IMR-90 (cell line): ENCODE data around the gene MNS1. TPM values are rescaled to one million over a fixed set of nuclear protein-coding genes. Genes with fewer than 3 reads are reported as not detected.

Experiments used
- ATAC-seq: fragments of 200-7000 bp; cut with Tn5 transposase; 2 replicates; pipeline ENCODE4 v1.9.1; 2020; ENCODE audit warnings: low read depth, mild to moderate bottlenecking, moderate library complexity
- BruUV-seq: library from RNA; stranded (reverse); fragments of 400-500 nt; replicated peaks from 2 replicates; lab custom pipeline; 2021; lab: Mats Ljungman, UMichigan
- CTCF ChIA-PET: fragments of 300-600 bp; formaldehyde crosslinking; extraction: SDS; loops from one replicate; lab custom pipeline; 2021; ENCODE audit warnings: antibody characterized with exemption; lab: Yijun Ruan, JAX
- POLR2A ChIA-PET: fragments of 300-600 bp; sonication (Branson Sonifier 250); formaldehyde crosslinking; loops from one replicate; lab custom pipeline; 2022; ENCODE audit warnings: antibody characterized with exemption; ENCODE audit not compliant: unreplicated experiment; lab: Charles Lee
- DNase-seq: peaks from one replicate; pipeline ENCODE4 v3.0.0; 2013
- H2AFZ ChIP-seq: replicated peaks from 2 replicates; pipeline ENCODE3; 2013; ENCODE audit warnings: low read length, mild to moderate bottlenecking; ENCODE audit not compliant: poor library complexity
- H2AK5ac ChIP-seq: 2 replicates; pipeline ENCODE4 v1.6.1; 2013; ENCODE audit warnings: low read depth, low read length, inconsistent platforms
- H2AK9ac ChIP-seq: replicated peaks from 2 replicates; pipeline ENCODE3; 2013; ENCODE audit warnings: mild to moderate bottlenecking, low read depth, low read length, moderate library complexity; ENCODE audit not compliant: poor library complexity
- H2BK120ac ChIP-seq: 2 replicates; pipeline ENCODE4 v1.6.1; 2013; ENCODE audit warnings: low read depth, low read length, inconsistent platforms
- H2BK15ac ChIP-seq: 3 replicates; pipeline ENCODE4 v1.6.1; 2013; ENCODE audit warnings: low read depth, low read length, inconsistent platforms
- H2BK20ac ChIP-seq: 2 replicates; pipeline ENCODE4 v1.6.1; 2013; ENCODE audit warnings: low read depth, mild to moderate bottlenecking, inconsistent platforms, low read length, moderate library complexity
- H2BK5ac ChIP-seq: 2 replicates; pipeline ENCODE4 v1.6.1; 2013; ENCODE audit warnings: mild to moderate bottlenecking, low read depth, low read length, inconsistent platforms; ENCODE audit not compliant: poor library complexity, severe bottlenecking
- H3K14ac ChIP-seq: replicated peaks from 2 replicates; pipeline ENCODE4 v1.6.1; 2013; ENCODE audit warnings: low read depth, low read length, inconsistent platforms
- H3K18ac ChIP-seq: 2 replicates; pipeline ENCODE4 v1.6.1; 2013; ENCODE audit warnings: low read depth, low read length, control low read depth
- H3K23ac ChIP-seq: 2 replicates; pipeline ENCODE4 v1.6.1; 2013; ENCODE audit warnings: low read depth, low read length, inconsistent platforms
- H3K27ac ChIP-seq: 2 replicates; pipeline ENCODE4 v1.5.1; 2013; ENCODE audit warnings: mild to moderate bottlenecking, control low read depth, low read length; ENCODE audit not compliant: insufficient read depth
- H3K27me3 ChIP-seq: 2 replicates; pipeline ENCODE4 v1.6.1; 2013; ENCODE audit warnings: low read length; ENCODE audit not compliant: control insufficient read depth, insufficient read depth
- H3K36me3 ChIP-seq: 2 replicates; pipeline ENCODE4 v1.6.1; 2013; ENCODE audit warnings: low read length, mixed read lengths; ENCODE audit not compliant: control insufficient read depth, insufficient read depth
- H3K4ac ChIP-seq: 2 replicates; pipeline ENCODE4 v1.6.1; 2013; ENCODE audit warnings: low read depth, low read length, inconsistent platforms
- H3K4me1 ChIP-seq: 2 replicates; pipeline ENCODE4 v1.6.1; 2013; ENCODE audit warnings: low read length, mixed read lengths; ENCODE audit not compliant: control insufficient read depth, insufficient read depth
- H3K4me2 ChIP-seq: 2 replicates; pipeline ENCODE4 v1.6.1; 2013; ENCODE audit warnings: low read depth, mild to moderate bottlenecking, control low read depth, low read length, moderate library complexity
- H3K4me3 ChIP-seq: 2 replicates; pipeline ENCODE4 v1.5.1; 2013; ENCODE audit warnings: low read depth, mild to moderate bottlenecking, control low read depth, low read length, moderate library complexity; ENCODE audit not compliant: insufficient read depth
- H3K56ac ChIP-seq: 2 replicates; pipeline ENCODE4 v1.6.1; 2013; ENCODE audit warnings: low read length, inconsistent platforms; ENCODE audit not compliant: insufficient read depth; ENCODE audit errors: extremely low read depth
- H3K79me1 ChIP-seq, 2 experiments: 2 replicates each; pipeline ENCODE4 v1.6.1; 2013; ENCODE audit warnings: low read length in 2 of 2, inconsistent platforms in 1 of 2, low read depth in 1 of 2
- H3K9ac ChIP-seq: 2 replicates; pipeline ENCODE4 v1.6.1; 2013; ENCODE audit warnings: low read depth, low read length, control low read depth
- H3K9me1 ChIP-seq: 2 replicates; pipeline ENCODE4 v1.6.1; 2013; ENCODE audit warnings: low read length, inconsistent platforms; ENCODE audit not compliant: insufficient read depth
- H3K9me3 ChIP-seq: 2 replicates; pipeline ENCODE4 v1.6.1; 2013; ENCODE audit warnings: low read length; ENCODE audit not compliant: control insufficient read depth, insufficient read depth
- H4K20me1 ChIP-seq: 2 replicates; pipeline ENCODE4 v1.6.1; 2013; ENCODE audit warnings: low read length, inconsistent platforms; ENCODE audit not compliant: insufficient read depth
- H4K5ac ChIP-seq: 2 replicates; pipeline ENCODE4 v1.6.1; 2013; ENCODE audit warnings: mild to moderate bottlenecking, low read depth, low read length, control low read depth
- H4K8ac ChIP-seq, 2 experiments: 2 replicates each; pipeline ENCODE4 v1.6.1; 2013; ENCODE audit warnings: low read depth in 2 of 2, low read length in 2 of 2, control low read depth in 1 of 2, inconsistent platforms in 1 of 2
- H4K91ac ChIP-seq: 2 replicates; pipeline ENCODE4 v1.6.1; 2013; ENCODE audit warnings: low read depth, low read length, inconsistent platforms; ENCODE audit not compliant: insufficient read depth
- BHLHE40 ChIP-seq: fragments of 150-350 bp; IDR thresholded peaks from 2 replicates; pipeline ENCODE4 v1.6.1; 2016; ENCODE audit warnings: mild to moderate bottlenecking, low read depth, low read length
- CEBPB ChIP-seq: IDR thresholded peaks from 2 replicates; pipeline ENCODE4 v1.6.1; 2012; ENCODE audit warnings: low read depth, low read length, improper control_type of control experiment
- CHD1 ChIP-seq: IDR thresholded peaks from 2 replicates; pipeline ENCODE4 v1.6.1; 2012; ENCODE audit warnings: low read depth, low read length, improper control_type of control experiment
- FOS ChIP-seq: fragments of 150-350 bp; IDR thresholded peaks from 2 replicates; pipeline ENCODE4 v1.6.1; 2016; ENCODE audit warnings: low read depth, low read length
- MAFK ChIP-seq: IDR thresholded peaks from 2 replicates; pipeline ENCODE4 v1.6.1; 2012; ENCODE audit warnings: low read depth, low read length, improper control_type of control experiment
- MAZ ChIP-seq: IDR thresholded peaks from 2 replicates; pipeline ENCODE4 v1.6.1; 2012; ENCODE audit warnings: low read depth, mild to moderate bottlenecking, low read length, improper control_type of control experiment, moderate library complexity, borderline replicate concordance
- MXI1 ChIP-seq: IDR thresholded peaks from 2 replicates; pipeline ENCODE4 v1.6.1; 2012; ENCODE audit warnings: low read depth, mild to moderate bottlenecking, low read length, moderate library complexity, borderline replicate concordance
- NFE2L2 ChIP-seq: fragments of 150-350 bp; IDR thresholded peaks from 2 replicates; pipeline ENCODE4 v1.6.1; 2016; ENCODE audit warnings: low read depth, mild to moderate bottlenecking, low read length
- POLR2A ChIP-seq: IDR thresholded peaks from 2 replicates; pipeline ENCODE4 v1.6.1; 2012; ENCODE audit warnings: mild to moderate bottlenecking, low read depth, low read length
- RAD21 ChIP-seq: IDR thresholded peaks from 2 replicates; pipeline ENCODE4 v1.6.1; 2012; ENCODE audit warnings: low read length, improper control_type of control experiment
- RCOR1 ChIP-seq: IDR thresholded peaks from 2 replicates; pipeline ENCODE4 v1.6.1; 2012; ENCODE audit warnings: mild to moderate bottlenecking, low read length, improper control_type of control experiment; ENCODE audit not compliant: insufficient replicate concordance
- RFX5 ChIP-seq: IDR thresholded peaks from 2 replicates; pipeline ENCODE4 v1.8.0; 2012; ENCODE audit warnings: low read depth, mild to moderate bottlenecking, low read length, moderate library complexity
- WGBS, 2 experiments: methylation state at CpG; one replicate each; pipeline versions ENCODE4 v1.1.5 to v1.1.7; 2013; ENCODE audit warnings: missing lambda C conversion rate in 2 of 2; ENCODE audit not compliant: insufficient read length in 1 of 2; ENCODE audit errors: extremely low coverage in 2 of 2; 5-methylcytosine and 5-hydroxymethylcytosine counted together
- dilution Hi-C: fragments of 300-500 bp; cut with HindIII; formaldehyde crosslinking; loops from one replicate; pipeline ENCODE4 v1.14.3; 2018; ENCODE audit warnings: low sequenced_read_pairs; ENCODE audit not compliant: unreplicated experiment
- in situ Hi-C: fragments of 300-500 bp; cut with MboI; formaldehyde crosslinking; loops from 3 replicates; pipeline ENCODE4 v1.14.3; 2019; ENCODE audit warnings: low sequenced_read_pairs, inconsistent platforms, mixed read lengths
- intact Hi-C: fragments of 100-400 bp; cut with micrococcal nuclease; formaldehyde crosslinking; loops from 2 replicates; pipeline ENCODE4 v1.10.0; 2022
- polyA plus RNA-seq, 3 experiments: library from polyadenylated mRNA; depleted of rRNA; stranded (reverse); fragments of >200 nt; gene quantifications; 2 replicates each; pipeline ENCODE4 v1.2.3, GENCODE V29; 2012; ENCODE audit warnings: low replicate concordance in 1 of 3
- total RNA-seq: library from RNA; depleted of rRNA; stranded (reverse); fragments of >200 nt; gene quantifications from 2 replicates; pipeline ENCODE4 v1.2.3, GENCODE V29; 2012
- TF ChIP-seq, protein P1 (sequence below): conservative IDR thresholded peaks from 2 replicates; pipeline ENCODE4 v1.5.1; 2012; ENCODE audit warnings: mild to moderate bottlenecking, low read depth, low read length, improper control_type of control experiment
- TF ChIP-seq, protein P2 (sequence below): fragments of 150-350 bp; IDR thresholded peaks from 2 replicates; pipeline ENCODE4 v1.6.1; 2016; ENCODE audit warnings: low read depth, mild to moderate bottlenecking, low read length, moderate library complexity, borderline replicate concordance
- TF ChIP-seq, protein P3 (sequence below): fragments of 150-350 bp; IDR thresholded peaks from 2 replicates; pipeline ENCODE4 v1.6.1; 2017; ENCODE audit warnings: mild to moderate bottlenecking, antibody characterized with exemption, low read length, low read depth

Gene MNS1
- total and polyA plus RNA-seq, 2 of the 4 experiments (the other 2 are of a cell fraction): 0.36 to 0.84 TPM

DNA sequence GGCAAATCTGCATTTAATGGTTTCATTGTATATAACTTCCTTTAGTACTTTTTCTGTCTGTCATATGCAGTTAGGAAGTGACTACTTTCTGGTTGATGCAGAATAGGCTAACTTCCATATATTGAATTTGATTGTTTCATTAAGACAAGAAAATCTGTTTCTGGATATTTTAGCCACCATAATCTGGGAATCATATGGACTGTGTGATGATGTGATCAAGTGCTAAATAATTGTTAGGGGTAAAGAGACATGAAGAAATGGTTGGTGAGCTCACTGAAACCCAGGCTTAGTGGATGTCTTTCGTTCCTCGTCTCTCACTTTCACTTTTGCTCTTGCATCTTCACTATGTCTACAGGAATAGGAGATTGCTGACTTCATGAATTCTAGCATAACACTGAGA lies 3.5 kb upstream of the MNS1 start:
- H3K23ac ChIP-seq: no peak overlapping the region
- in situ Hi-C loops: no loop called here
- no peak overlapping the region for H2AK9ac ChIP-seq
- H3K27me3 ChIP-seq: peaks cover 7% of the 10 kb centered on the region
- no peaks in the 10 kb centered on the region for H4K20me1 ChIP-seq
- H3K9ac ChIP-seq: peak overlapping the region; percentile 41; the same call in 1 of the 2 replicates
- no peak for TF ChIP-seq RFX5
- TF ChIP-seq BHLHE40: no peak
- TF ChIP-seq CEBPB: no peak
- no peak for TF ChIP-seq CHD1
- TF ChIP-seq RAD21: no peak
- no peak for TF ChIP-seq RCOR1
- TF ChIP-seq, protein P1, sequence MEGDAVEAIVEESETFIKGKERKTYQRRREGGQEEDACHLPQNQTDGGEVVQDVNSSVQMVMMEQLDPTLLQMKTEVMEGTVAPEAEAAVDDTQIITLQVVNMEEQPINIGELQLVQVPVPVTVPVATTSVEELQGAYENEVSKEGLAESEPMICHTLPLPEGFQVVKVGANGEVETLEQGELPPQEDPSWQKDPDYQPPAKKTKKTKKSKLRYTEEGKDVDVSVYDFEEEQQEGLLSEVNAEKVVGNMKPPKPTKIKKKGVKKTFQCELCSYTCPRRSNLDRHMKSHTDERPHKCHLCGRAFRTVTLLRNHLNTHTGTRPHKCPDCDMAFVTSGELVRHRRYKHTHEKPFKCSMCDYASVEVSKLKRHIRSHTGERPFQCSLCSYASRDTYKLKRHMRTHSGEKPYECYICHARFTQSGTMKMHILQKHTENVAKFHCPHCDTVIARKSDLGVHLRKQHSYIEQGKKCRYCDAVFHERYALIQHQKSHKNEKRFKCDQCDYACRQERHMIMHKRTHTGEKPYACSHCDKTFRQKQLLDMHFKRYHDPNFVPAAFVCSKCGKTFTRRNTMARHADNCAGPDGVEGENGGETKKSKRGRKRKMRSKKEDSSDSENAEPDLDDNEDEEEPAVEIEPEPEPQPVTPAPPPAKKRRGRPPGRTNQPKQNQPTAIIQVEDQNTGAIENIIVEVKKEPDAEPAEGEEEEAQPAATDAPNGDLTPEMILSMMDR: no peak
- no peak for TF ChIP-seq MXI1
- TF ChIP-seq, protein P2, sequence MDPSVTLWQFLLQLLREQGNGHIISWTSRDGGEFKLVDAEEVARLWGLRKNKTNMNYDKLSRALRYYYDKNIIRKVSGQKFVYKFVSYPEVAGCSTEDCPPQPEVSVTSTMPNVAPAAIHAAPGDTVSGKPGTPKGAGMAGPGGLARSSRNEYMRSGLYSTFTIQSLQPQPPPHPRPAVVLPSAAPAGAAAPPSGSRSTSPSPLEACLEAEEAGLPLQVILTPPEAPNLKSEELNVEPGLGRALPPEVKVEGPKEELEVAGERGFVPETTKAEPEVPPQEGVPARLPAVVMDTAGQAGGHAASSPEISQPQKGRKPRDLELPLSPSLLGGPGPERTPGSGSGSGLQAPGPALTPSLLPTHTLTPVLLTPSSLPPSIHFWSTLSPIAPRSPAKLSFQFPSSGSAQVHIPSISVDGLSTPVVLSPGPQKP: no peak
- TF ChIP-seq POLR2A: no peak
- TF ChIP-seq MAZ: no peak
- TF ChIP-seq NFE2L2: no peak
- TF ChIP-seq, protein P3, sequence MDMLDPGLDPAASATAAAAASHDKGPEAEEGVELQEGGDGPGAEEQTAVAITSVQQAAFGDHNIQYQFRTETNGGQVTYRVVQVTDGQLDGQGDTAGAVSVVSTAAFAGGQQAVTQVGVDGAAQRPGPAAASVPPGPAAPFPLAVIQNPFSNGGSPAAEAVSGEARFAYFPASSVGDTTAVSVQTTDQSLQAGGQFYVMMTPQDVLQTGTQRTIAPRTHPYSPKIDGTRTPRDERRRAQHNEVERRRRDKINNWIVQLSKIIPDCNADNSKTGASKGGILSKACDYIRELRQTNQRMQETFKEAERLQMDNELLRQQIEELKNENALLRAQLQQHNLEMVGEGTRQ: no peak
- no peak for TF ChIP-seq FOS
- no peak for TF ChIP-seq MAFK
- H3K18ac ChIP-seq: no peak overlapping the region
- intact Hi-C loops: no loop called here
- no peak overlapping the region for H3K56ac ChIP-seq
- no peak overlapping the region for H2AFZ ChIP-seq
- ChIA-PET CTCF (interaction anchor here (0.9 kb wide), 1 partner anchor 25 kb away, joined by 3 read pairs; no protein-coding TSS in a partner anchor), POLR2A (no interaction called here)
- H3K4ac ChIP-seq: no peak overlapping the region
- no peak overlapping the region for H4K91ac ChIP-seq
- no peak overlapping the region for H4K5ac ChIP-seq
- H2AK5ac ChIP-seq: no peak overlapping the region
- H3K79me1 ChIP-seq: no peaks in the 10 kb centered on the region
- no peaks in the 10 kb centered on the region for H3K36me3 ChIP-seq
- H3K27ac ChIP-seq: no peak overlapping the region
- H2BK5ac ChIP-seq: no peak overlapping the region
- DNase-seq (peak; percentile 9), ATAC-seq (no peak)
- H3K14ac ChIP-seq: no peak overlapping the region
- H3K9me3 ChIP-seq: no peaks in the 10 kb centered on the region
- H2BK20ac ChIP-seq: no peak overlapping the region
- H3K4me2 ChIP-seq: peak overlapping the region; percentile 44
- H3K4me1 ChIP-seq: no peaks in the 10 kb centered on the region
- peak overlapping the region; percentile 24; the same call in 1 of the 2 replicates for H3K4me3 ChIP-seq
- H2BK15ac ChIP-seq: no peak overlapping the region
- WGBS, 2 experiments: no CpG with 5 or more reads among the region's 2 CpGs
- no peak overlapping the region for H2BK120ac ChIP-seq
- dilution Hi-C loops: no loop called here
- no peaks in the 10 kb centered on the region for H3K9me1 ChIP-seq
- no TSS peak for BruUV-seq
- H4K8ac ChIP-seq: no peak overlapping the region
